Measurements from ENCODE around the gene IGSF21.

The IGSF21 gene

DNA sequence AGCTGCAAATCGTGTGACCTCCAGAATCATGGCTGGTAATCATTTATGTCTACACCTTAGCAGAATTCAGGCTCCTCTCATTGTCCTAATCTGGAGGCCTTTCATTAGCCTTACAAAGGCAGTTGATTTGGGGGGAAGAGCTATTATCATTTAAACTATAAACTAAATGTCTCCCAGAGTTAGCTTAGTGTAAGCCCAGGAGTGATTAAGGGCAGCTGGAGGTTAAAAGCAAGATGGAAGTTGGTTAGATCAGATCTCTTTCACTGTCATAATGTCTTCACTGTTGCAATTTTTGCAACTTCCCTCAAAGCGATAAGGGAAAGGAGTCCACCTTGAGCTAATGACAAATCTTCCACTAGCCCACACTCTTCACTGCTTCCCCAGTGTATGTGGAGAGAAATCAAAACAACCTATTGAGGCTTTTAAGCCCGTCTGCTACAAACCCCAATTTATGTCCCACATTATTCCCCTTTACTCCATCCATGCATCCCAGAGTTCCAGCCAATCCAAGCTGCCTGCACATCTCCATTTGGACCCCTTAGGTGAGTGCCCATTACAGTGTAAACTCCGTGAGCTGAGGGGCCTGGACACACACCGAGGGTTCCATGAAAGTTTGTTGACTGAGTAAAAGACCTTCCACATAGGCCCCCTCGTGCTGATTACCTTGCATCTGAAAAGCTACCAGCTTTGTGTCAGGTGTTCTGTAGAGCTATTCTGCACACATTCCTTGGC, 311.7 kb downstream of the IGSF21 start:
- no peaks in the 10 kb centered on the region for H3F3A ChIP-seq (ENCODE audit: control insufficient read depth, insufficient read depth)
- no peaks in the 10 kb centered on the region for H3K4me1 ChIP-seq (ENCODE audit: control insufficient read depth, low read length)
- no peak overlapping the region for H3K4me2 ChIP-seq (ENCODE audit: low read length)
- H3K36me3 ChIP-seq (ENCODE audit: control insufficient read depth, low read length), result no peaks in the 10 kb centered on the region
- TF ChIP-seq, protein P1, sequence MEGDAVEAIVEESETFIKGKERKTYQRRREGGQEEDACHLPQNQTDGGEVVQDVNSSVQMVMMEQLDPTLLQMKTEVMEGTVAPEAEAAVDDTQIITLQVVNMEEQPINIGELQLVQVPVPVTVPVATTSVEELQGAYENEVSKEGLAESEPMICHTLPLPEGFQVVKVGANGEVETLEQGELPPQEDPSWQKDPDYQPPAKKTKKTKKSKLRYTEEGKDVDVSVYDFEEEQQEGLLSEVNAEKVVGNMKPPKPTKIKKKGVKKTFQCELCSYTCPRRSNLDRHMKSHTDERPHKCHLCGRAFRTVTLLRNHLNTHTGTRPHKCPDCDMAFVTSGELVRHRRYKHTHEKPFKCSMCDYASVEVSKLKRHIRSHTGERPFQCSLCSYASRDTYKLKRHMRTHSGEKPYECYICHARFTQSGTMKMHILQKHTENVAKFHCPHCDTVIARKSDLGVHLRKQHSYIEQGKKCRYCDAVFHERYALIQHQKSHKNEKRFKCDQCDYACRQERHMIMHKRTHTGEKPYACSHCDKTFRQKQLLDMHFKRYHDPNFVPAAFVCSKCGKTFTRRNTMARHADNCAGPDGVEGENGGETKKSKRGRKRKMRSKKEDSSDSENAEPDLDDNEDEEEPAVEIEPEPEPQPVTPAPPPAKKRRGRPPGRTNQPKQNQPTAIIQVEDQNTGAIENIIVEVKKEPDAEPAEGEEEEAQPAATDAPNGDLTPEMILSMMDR (IDR thresholded peaks at IDR 0.05; ENCODE audit: low read depth, low read length, poor library complexity, severe bottlenecking), result no peak
- no peak for TF ChIP-seq EZH2phosphoT487 (IDR thresholded peaks at IDR 0.05; ENCODE audit: borderline replicate concordance, low read length)
- H4K20me1 ChIP-seq (ENCODE audit: control insufficient read depth, insufficient read depth, low read depth, low read length), result no peaks in the 10 kb centered on the region
- no peak overlapping the region for H3K27ac ChIP-seq (ENCODE audit: low read depth, low read length)
- no peaks in the 10 kb centered on the region for H3K79me2 ChIP-seq (ENCODE audit: control insufficient read depth, low read length)
- H3K9me3 ChIP-seq (ENCODE audit: control insufficient read depth, insufficient read depth, low read length), result no peaks in the 10 kb centered on the region
- H3K9me2 ChIP-seq (replicated peaks; ENCODE audit: control insufficient read depth, low read length), result no peaks in the 10 kb centered on the region
- H3K27me3 ChIP-seq (ENCODE audit: control insufficient read depth, low read length), result no peaks in the 10 kb centered on the region
- no peak overlapping the region for H3K4me3 ChIP-seq (ENCODE audit: low read length)

DNA sequence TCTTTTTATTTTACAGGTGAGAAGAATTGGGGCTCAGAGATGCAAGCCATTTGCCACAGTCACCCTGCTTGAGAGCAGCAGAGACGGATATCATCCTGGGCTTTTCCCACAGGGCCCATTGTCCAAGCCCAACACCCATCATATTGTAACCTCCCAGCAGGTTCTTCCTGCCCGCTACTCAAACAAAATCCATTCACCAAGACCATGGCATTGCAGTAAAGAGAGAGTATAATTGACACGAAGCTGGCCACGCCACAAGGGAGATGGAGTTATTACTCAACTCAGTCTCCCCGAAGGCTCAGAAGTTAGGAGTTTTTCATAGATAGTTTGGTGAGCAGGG, 312.2 kb downstream of the IGSF21 start:
- Histone ChIP-seq H4K20me1 (ENCODE audit: control insufficient read depth, insufficient read depth, low read depth, low read length) (no peaks in the 10 kb centered on the region), H3K36me3 (ENCODE audit: control insufficient read depth, low read length) (no peaks in the 10 kb centered on the region), H3K79me2 (ENCODE audit: control insufficient read depth, low read length) (no peaks in the 10 kb centered on the region), H3K4me2 (ENCODE audit: low read length) (no peak overlapping the region), H3K9me3 (ENCODE audit: control insufficient read depth, insufficient read depth, low read length) (no peaks in the 10 kb centered on the region), H3K4me3 (ENCODE audit: low read length) (no peak overlapping the region), H3K27ac (ENCODE audit: low read depth, low read length) (no peak overlapping the region), H3K9me2 (replicated peaks; ENCODE audit: control insufficient read depth, low read length) (no peaks in the 10 kb centered on the region), H3K27me3 (ENCODE audit: control insufficient read depth, low read length) (no peaks in the 10 kb centered on the region), H3F3A (ENCODE audit: control insufficient read depth, insufficient read depth) (no peaks in the 10 kb centered on the region), H3K4me1 (ENCODE audit: control insufficient read depth, low read length) (no peaks in the 10 kb centered on the region)
- no peak for TF ChIP-seq EZH2phosphoT487 (IDR thresholded peaks at IDR 0.05; ENCODE audit: borderline replicate concordance, low read length)
- TF ChIP-seq, protein P1 (IDR thresholded peaks at IDR 0.05; ENCODE audit: low read depth, low read length, poor library complexity, severe bottlenecking), result no peak

DNA sequence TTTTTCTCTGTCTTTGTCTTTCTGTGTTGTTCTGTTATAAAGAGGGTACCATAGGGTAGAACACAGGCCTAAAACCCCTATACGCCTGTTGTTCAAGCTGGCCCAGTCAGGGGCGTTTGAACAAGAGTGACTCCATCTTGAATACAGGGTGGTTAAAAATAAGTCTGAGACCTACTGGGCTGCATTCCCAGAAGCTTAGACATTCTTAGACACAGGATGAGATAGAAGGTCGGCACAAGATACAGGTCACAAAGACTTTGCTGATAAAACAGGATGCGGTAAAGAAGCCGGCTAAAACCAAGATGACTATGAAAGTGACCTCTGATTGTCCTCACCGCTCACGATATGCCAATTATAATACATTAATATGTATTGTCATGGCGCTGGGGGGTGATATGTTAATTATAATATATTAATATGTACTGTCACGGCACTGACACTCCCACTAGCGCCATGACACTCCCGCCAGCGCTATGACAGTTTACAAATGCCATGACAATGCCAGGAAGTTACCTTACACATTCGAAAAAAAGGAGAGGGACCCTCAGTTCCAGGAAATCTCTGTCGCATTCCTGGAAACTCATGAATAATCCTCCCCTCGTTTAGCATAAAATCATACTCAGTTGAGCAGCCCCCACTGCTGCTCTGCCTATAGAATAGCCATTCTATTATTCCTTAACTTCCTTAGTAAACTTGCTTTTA, 314.6 kb downstream of the IGSF21 start:
- Histone ChIP-seq H4K20me1 (ENCODE audit: control insufficient read depth, insufficient read depth, low read depth, low read length) (no peaks in the 10 kb centered on the region), H3K4me3 (ENCODE audit: low read length) (no peak overlapping the region), H3K4me2 (ENCODE audit: low read length) (no peak overlapping the region), H3K9me3 (ENCODE audit: control insufficient read depth, insufficient read depth, low read length) (no peaks in the 10 kb centered on the region), H3K36me3 (ENCODE audit: control insufficient read depth, low read length) (no peaks in the 10 kb centered on the region), H3K4me1 (ENCODE audit: control insufficient read depth, low read length) (no peaks in the 10 kb centered on the region), H3K27ac (ENCODE audit: low read depth, low read length) (no peak overlapping the region), H3K9me2 (replicated peaks; ENCODE audit: control insufficient read depth, low read length) (no peaks in the 10 kb centered on the region), H3F3A (ENCODE audit: control insufficient read depth, insufficient read depth) (no peaks in the 10 kb centered on the region), H3K79me2 (ENCODE audit: control insufficient read depth, low read length) (no peaks in the 10 kb centered on the region), H3K27me3 (ENCODE audit: control insufficient read depth, low read length) (no peaks in the 10 kb centered on the region)
- TF ChIP-seq, protein P1 (IDR thresholded peaks at IDR 0.05; ENCODE audit: low read depth, low read length, poor library complexity, severe bottlenecking), result no peak
- no peak for TF ChIP-seq EZH2phosphoT487 (IDR thresholded peaks at IDR 0.05; ENCODE audit: borderline replicate concordance, low read length)
